ENCODE measurements around the gene MOB3B. TPM values are rescaled to one million over a fixed set of nuclear protein-coding genes. Genes with fewer than 3 reads are reported as not detected.

MOB3B gene
- 10 to 100 TPM; 21.3 to 27.5 (median 27.1) TPM for polyA plus RNA-seq (ENCODE audit: insufficient read length in 4 of 4)

DNA sequence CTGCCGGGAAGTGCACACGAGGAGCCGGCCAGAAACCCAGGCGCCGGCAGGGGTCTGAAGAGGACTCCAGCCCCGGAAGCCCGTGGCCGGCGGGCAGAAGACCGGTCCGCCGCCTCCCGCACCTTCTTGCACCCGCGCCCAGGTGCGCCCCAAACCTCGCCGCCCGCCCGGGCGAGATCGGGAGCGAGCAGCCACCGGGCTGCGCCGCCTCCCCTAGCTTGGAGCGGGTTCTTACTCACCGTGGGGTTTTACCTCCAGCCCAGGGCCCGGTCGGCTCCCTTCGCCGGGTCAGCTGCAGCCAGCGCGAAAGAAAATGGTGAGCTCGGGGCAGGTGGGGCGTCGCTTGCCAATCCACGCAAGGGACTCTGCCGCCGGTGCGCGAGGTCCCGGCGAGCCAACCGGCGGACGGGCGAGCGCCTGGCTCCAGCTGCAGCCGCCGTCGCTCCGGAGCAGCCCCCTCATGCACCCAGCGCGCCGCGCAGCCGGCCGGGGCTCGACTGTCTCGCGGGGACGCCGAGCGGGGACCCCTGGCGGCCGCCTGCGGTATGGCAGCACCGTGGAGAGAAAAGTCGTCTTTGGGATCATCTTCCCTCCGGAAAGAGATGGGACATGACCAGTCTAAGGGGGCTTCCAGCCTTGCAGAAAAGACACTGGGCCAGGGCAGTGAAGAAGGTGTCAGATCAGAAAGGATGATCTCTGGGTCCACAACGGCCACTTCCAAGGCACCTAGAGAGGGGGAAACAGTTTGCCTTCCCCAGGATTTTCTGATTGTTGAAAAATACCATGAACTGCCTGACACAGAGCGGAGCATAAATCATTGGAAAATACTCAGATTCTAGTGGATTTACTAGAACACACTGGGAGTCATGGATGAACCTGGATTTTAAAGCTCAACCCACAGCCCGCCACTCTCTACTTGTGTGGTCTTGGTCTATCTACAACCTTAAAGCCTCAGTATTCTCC, at the start of gene MOB3B:
Gene MOB3B (minus strand): TSS at position 499 of the 963 bp plus-strand sequence. CDS start 74,264 bp downstream, outside the sequence.
- DNase-seq (ENCODE audit: low read depth in 4 of 4, low spot score in 3 of 4) = peak in 1 of 4 donors; percentile 76

DNA sequence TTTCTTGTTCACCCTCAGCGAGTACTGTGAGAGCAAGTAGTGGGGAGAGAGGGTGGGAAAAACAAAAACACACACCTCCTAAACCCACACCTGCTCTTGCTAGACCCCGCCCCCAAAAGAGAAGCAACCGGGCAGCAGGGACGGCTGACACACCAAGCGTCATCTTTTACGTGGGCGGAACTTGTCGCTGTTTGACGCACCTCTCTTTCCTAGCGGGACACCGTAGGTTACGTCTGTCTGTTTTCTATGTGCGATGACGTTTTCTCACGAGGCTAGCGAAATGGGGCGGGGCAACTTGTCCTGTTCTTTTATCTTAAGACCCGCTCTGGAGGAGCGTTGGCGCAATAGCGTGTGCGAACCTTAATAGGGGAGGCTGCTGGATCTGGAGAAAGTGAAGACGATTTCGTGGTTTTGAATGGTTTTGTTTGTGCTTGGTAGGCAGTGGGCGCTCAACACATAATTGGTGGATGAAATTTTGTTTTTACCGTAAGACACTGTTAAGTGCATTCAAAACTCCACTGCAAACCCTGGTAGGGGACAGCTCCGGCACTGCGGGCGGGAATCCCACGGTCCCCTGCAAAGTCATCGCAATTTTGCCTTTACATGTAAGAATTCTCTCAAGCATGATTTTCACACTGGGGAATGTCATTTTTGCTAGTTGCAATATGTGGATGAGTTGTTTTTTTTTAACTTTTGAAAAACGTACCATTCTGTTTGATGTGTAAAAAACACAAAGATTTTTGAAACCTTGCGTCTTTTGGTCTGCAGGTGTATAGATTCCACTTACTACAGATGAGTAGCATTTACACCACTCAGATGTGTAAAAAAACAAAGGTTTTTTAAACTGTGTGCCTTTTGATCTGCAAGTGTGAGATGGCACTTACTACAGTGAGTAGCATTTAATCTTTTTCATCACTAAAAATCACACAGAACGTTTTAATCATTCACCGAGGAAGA, 44.3 kb upstream of the MOB3B start:
- DNase-seq (ENCODE audit: low read depth in 4 of 4, low spot score in 3 of 4) = peak; percentile 90 to 97 (median 94)

DNA sequence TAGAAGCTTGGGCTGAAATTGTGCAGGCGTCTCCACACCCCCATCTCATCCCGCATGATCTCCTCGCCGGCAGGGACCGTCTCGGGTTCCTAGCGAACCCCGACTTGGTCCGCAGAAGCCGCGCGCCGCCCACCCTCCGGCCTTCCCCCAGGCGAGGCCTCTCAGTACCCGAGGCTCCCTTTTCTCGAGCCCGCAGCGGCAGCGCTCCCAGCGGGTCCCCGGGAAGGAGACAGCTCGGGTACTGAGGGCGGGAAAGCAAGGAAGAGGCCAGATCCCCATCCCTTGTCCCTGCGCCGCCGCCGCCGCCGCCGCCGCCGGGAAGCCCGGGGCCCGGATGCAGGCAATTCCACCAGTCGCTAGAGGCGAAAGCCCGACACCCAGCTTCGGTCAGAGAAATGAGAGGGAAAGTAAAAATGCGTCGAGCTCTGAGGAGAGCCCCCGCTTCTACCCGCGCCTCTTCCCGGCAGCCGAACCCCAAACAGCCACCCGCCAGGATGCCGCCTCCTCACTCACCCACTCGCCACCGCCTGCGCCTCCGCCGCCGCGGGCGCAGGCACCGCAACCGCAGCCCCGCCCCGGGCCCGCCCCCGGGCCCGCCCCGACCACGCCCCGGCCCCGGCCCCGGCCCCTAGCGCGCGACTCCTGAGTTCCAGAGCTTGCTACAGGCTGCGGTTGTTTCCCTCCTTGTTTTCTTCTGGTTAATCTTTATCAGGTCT, 43.5 kb upstream of the MOB3B start, which contains the start of gene C9orf72:
Gene C9orf72 (minus strand): TSS at position 564 of the 716 bp plus-strand sequence. CDS start 6,361 bp downstream, outside the sequence.
- peak in 1 of 4 donors; percentile 66 for DNase-seq (ENCODE audit: low read depth in 4 of 4, low spot score in 3 of 4)

DNA sequence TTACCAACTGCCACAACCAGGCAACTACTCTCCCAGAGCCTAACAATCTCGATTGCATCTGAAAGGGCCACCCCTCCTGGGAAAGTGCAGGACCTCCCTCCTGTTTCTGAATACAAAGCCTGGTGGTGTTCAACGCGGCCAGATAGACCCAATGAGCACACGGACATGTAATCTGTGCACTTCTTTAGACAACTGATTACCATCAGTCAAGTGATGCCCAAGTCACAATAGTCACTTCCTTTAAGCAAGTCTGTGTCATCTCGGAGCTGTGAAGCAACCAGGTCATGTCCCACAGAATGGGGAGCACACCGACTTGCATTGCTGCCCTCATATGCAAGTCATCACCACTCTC, 42.9 kb upstream of the MOB3B start:
- peak in 3 of 4 donors; percentile 16 to 30 (median 27) for DNase-seq (ENCODE audit: low read depth in 4 of 4, low spot score in 3 of 4)

DNA sequence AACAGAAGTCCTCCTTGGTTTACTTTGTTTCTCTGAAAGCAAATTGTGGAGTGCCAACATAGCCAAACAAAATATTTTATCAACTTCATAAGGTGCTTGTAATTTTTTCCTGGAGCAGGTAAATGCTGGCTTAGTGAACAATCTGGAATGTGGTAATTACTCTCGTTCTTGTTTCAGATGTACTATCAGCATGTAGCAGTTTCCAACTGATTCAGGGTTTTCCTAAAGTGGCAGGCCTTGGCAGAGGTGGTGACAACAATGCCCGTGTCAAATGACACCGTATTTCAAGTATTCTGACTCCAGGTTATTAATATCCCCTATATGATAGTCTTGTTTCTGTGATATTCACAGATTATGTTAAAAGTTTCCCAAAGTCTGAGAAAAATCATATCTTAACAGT, 42.4 kb upstream of the MOB3B start:
- no peak for DNase-seq (ENCODE audit: low read depth in 4 of 4, low spot score in 3 of 4)

DNA sequence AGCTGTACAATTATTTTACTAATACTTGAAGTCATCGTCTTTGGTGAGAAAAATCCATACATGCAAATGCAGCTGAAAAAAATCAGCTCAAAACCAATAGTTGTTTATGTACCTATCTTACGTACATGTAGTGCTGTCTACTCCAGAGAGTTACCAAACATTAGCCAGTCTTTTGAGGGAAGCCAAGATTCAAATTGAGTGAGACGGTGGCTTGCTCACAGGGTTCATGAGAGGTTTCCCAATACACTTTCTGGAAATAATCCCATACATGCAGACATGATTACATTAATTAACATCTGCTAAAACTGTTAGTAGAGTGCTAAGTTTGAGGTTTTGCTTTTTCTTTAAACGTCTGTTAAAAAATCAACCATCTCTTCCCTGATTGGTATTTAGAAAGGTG, 41.4 kb upstream of the MOB3B start:
- no peak for DNase-seq (ENCODE audit: low read depth in 4 of 4, low spot score in 3 of 4)

DNA sequence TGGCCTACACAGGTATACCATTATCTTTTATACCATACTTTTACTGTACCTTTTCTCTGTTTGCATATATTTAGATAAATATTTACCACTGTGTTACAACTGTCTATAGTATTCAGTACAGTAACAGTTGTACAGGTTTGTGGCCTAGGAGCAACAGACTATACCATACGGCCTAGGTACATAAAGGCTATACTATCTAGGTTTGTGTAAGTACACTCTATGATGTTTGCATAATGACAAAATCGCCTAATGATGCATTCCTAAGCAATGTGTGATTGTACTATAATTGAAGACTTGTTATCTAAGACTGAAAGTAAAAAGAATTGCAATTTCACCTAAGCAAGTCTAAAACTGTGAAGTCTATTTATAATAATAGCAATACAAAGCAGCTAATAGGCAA, 39.8 kb upstream of the MOB3B start:
- no peak for DNase-seq (ENCODE audit: low read depth in 4 of 4, low spot score in 3 of 4)

DNA sequence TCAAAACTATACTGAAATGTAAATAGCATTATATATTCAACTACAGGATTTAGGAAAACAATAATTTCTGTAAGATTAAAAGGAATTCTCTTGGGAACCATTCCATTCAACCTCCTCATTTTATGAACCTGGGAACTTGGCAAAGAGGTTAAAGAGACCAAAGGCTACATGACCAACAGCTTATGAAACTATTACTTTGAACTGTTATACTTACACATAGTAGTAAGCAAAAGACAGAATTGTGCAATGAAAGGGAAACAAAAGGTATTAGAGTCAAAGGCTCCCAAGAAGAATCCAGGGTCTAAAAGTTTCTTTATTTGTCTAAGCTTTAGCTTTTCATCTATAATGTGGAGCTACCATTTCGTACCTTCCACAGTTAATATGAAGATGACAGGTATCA, 36.5 kb upstream of the MOB3B start:
- no peak for DNase-seq (ENCODE audit: low read depth in 4 of 4, low spot score in 3 of 4)

DNA sequence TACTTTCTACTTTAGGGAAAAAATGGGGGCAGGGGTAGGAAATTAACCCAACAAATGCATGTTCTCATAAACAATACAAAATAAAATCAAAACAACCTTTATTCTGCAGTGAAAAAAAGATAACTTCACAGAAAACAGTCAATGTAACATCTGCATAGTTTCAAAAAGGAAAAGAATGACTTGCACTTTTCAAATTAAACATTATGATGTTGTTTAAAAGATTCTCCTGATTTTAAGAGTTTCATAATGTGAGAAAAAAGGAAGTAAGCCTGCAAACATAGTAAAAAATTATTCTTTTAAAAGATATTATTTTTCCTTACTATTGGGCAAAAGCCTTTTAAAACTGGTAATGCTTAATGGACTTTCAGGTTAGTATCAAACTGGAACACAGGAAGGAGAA, 36.1 kb upstream of the MOB3B start:
- DNase-seq (ENCODE audit: low read depth in 4 of 4, low spot score in 3 of 4) = no peak

DNA sequence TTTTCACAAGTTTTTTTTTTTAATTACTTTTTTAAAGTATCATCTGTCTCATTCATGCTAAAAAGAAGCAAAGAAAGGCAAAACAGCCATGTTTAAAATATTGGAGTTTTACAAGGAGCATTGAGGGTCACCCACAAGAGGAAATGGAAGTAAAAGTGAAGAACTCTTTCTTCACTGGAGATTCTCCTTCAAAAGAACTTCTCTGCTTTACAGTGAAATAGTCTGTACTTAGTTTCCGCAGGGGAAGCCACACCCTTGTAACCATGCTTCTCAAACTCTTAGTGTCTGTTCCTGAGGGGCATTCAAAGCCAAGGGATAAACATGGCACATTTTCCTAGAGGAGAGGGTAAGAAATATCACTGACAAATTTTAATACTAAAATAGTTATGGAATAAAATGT, 35.1 kb upstream of the MOB3B start:
- no peak for DNase-seq (ENCODE audit: low read depth in 4 of 4, low spot score in 3 of 4)

DNA sequence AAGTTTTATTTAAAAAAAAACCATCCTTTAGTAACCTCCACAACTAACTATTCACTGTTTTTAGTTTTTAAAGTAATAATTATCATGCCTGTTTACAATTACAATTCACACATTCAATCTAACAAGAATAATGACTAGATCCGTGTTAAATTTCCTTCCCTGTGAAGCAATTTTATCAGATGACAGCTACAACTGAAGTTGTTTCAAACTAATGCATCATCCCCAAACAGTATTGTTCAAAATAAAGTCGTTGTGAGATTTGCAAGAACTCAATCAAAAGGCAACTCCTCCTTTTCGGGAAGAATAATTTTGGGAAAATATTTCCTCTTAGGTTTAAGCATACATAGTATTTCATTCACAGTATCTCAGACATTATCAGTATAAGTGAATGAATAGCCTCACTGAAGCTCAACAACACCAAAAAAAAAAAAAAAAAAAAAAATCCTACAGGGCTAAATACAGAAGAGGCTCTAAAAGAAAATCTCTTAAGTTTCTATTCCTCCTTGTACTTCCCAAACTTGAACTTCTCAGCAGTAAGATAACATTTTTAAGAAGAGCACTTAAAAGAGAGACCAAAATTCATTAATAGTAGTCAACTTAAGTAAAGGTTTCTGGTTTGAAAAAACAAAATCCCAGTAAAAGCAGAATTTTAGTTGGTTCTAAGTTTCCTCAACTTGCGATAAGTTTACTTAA, 34.3 kb upstream of the MOB3B start:
- DNase-seq (ENCODE audit: low read depth in 4 of 4, low spot score in 3 of 4) = no peak

DNA sequence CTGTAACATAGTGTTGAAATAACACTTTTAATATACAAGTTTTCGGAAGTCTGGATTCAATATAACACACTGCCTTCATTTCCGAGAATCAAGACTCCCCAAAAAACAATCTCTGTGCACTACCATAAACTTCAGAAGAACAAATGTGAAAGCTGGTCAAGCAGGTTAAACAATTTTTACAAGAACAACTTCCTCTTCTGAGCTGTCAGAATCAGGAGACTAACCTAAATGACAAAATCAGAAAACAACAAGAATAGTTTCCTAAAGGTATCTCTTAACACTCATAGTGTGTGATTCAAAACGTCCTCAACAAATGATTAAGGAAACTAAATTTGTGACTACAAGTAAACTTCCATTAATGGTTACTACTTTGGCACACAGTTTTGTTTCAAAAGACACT, 32.1 kb upstream of the MOB3B start:
- DNase-seq (ENCODE audit: low read depth in 4 of 4, low spot score in 3 of 4) = no peak

DNA sequence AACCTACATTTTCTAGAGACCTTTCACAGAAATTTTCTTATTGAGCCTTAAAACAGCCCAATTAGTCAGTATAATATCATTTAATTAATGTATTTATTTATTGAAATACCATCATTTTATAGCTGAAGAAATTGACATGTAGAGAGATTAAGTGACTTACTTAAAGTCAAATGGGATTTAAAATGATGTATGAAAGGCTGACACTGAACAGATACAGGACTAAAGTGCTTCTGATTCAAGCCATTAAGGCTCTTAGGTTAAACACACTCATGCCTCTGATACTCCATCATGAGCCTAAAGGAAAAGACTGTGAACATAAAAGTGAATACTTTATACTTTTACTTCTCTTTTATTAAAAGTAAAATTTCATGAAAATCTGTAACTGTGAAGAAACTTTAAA, 30.8 kb upstream of the MOB3B start:
- no peak for DNase-seq (ENCODE audit: low read depth in 4 of 4, low spot score in 3 of 4)

DNA sequence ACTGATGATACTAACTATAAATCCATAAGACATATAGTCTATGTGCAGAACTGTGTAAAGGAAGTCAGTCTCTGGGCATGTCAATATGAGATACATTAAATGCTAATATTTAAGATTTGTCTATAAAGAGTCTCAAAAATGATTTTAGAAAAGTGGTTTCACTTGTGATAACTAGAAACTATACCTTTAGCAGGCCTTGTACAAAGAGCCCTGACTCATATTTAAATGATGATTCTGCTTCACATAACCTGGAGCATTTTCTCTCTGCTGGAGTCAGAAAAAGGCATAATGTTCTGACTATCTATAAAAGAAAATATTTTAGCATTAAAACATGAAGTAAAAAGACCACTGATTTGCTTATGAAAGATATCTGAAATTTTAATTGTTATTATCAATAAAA, 28.7 kb upstream of the MOB3B start:
- DNase-seq (ENCODE audit: low read depth in 4 of 4, low spot score in 3 of 4) = no peak

DNA sequence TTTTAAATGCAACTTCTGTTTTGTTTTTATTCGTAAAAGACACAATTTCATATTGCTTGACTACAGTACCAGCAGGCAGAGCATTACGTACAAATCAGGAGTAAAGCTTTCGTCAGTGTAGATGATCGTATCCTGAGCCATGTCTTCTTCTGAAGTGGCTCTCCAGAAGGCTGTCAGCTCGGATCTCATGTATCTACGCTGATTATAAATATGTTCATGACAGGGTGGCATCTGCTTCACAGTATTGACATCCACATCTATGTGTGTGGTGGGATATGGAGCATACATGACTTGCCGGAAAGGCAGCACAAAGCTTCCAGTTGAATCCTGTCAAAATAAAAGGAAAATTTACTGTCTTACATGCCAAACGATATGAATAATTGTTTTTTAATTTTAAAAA, 26.9 kb upstream of the MOB3B start:
- DNase-seq (ENCODE audit: low read depth in 4 of 4, low spot score in 3 of 4) = no peak

DNA sequence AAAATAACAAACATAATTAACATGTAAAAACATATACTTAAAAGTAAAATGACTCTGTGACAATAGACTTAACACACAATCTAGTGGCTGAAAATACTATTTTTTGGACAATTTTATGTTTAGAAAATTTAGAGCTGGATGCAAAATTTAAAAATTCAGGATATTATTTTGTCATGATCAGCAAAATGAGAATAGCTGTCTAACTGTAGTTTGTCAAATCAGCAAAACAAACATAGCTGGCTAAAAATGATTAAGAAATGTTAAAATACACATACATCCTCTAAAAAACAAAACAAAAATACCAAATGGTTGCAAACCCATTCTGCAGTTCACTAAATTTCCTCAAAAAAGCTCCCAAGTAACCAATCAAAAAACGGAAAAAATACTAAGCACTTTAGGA, 25.1 kb upstream of the MOB3B start:
- no peak for DNase-seq (ENCODE audit: low read depth in 4 of 4, low spot score in 3 of 4)

DNA sequence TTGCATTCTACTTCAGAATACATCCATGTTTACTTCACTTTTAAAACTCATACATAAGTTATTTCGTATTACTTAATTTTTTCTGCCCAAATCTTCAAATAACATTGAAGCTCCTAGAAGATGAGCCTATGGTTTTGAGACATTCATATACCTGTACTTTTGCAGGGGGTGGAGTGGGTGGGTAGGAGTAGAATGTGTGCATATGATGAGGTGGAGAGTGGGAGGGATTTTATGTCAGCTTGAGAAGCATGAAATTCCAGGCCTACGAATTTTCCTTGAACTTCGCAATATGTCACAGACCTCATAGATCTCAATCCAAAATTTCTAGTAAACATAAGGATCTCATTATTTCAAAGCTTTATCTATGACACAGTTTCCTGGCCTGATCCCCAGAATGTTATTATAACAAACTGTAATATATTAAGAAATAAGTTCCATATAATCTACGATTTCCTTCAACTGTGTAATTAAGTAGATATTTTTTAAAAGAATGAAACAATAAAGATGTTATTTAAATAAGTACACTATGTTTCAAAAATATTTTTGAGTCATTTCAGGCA, 19.7 kb upstream of the MOB3B start:
- no peak for DNase-seq (ENCODE audit: low read depth in 4 of 4, low spot score in 3 of 4)

DNA sequence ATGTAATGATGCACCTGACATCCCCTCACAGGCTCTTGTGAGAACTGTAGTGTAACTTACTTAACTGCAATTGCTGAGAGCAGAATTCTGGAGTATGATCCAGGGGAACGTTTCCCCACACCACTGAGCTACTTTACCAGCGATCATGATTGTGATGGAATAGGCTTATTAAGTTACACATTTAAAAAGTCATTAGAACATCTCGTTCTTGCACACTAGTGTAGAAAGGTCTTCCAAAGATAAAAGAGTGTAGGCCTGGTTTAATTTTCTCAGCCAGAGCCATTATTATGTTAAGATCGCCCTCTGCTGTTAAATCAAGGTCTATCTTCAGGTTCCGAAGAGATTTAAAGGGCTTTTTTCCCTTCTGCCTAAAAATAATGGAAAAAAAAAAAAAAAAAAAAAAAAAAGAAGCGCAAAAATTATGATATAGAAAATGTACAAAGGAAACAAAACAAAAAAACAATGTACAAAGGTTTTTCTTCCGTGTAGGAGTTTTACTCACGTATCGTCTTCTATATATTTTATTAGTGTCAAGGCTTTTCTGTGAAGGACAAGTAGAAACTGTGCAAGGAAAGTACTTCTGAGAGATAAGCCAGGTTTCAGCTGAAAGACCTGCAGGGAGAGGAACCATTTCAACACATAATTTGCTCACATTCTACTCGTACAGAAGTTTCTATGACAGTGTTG, 18.6 kb upstream of the MOB3B start:
- DNase-seq (ENCODE audit: low read depth in 4 of 4, low spot score in 3 of 4) = no peak

DNA sequence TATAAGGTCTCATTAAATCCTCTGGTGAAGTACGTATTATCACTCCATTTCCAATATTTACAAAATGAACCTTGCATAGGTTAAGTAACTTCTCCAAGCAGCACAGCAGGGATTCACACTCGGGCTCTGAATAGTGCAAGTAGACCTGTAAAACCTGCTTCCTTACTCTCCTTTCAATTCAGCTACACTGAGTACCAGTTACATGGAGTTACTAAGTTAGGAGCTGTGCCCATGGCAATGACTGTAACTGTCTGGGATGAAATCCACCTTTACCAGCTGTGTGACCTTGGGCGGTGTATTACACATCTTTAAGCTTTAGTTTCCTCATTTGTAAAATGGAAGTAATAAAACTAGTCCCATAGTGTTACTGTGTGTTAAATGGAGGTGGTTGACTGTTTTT, 15.9 kb upstream of the MOB3B start:
- DNase-seq (ENCODE audit: low read depth in 4 of 4, low spot score in 3 of 4) = no peak
